ENCODE measurements around the gene ACOX1. TPM values are rescaled to one million over a fixed set of nuclear protein-coding genes. Genes with fewer than 3 reads are reported as not detected.

The ACOX1 gene
- polyA plus RNA-seq, 4 donors = 28.2 to 37.6 (median 36.2) TPM

DNA sequence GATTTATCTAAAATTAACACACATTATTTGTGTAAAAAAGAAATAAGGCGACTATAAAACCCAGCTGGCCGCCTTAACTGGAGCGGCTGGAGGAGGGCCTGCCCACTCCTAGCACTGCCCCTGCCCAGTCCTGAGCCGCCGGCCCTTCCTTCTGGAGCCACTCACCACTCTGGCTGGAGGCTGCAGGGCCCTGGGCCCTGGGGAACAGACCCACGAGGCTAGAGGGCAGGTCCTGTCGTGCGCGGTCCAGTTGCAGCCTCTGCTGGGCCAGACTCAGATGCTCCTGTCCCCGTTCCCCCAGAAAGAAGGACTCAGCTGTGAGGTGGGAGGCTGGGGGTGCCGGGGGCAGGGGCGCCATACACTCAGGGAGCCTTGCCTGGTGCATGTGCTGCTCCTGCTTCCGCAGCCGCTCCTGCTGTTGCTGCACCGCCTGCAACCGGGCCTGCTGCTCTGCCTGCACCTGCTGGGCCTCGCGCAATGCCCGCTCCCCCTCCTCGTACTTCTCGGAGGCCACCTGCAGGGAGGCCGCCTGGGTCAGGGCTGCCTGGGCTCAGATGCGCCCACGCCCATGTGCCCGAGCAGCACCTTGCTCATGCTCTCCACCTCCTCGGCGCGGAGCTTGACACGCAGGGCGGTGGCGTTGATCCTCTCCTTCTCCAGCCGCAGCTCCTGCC is 65.3 kb downstream of the ACOX1 start:
- DNase-seq (ENCODE audit: low read depth in 4 of 4, low spot score in 2 of 4) = no peak

DNA sequence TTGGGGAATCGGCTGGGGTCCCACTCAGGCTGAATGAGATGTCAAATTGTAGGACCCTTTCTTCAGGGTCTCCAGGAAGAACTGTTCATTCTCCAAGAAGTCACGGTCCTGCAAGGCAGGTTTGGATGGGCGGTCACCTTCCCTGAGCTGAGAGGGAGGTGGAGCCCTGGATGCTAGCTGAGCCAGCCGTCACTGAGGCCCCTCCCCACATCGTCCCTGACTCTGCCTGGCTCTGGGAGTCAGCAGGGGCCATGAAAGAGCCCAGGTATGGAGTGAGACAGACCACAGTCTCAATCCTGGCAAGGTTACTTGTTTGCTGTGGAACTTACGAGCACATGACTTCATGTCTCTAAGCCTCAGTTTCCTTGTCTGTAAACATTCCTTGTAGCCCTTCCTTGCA is 68.3 kb downstream of the ACOX1 start:
- DNase-seq (ENCODE audit: low read depth in 4 of 4, low spot score in 2 of 4) = no peak

DNA sequence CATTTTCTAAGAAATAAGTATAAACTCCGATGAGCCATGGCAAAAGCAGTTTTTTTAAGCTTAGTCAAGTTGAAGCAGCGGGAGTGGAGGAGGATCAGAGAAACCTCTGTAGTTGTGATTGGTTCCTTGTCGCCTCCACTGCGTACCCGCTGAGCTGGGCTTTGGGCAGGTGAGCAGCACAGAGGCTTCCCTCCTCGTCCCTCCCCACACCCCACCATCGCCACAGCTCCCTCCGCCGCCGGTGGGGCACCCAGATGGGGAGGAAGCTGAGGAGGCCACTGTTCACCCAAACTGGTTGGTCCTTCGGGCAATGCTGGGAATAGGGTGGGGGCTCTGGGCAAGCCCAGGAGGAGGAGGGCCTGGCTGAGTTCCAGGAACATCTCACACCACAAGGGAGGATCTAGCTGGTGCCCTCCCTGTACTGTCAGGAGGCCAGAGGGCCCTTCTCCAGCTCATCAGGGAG is 69.1 kb downstream of the ACOX1 start:
- DNase-seq (ENCODE audit: low read depth in 4 of 4, low spot score in 2 of 4) = no peak

DNA sequence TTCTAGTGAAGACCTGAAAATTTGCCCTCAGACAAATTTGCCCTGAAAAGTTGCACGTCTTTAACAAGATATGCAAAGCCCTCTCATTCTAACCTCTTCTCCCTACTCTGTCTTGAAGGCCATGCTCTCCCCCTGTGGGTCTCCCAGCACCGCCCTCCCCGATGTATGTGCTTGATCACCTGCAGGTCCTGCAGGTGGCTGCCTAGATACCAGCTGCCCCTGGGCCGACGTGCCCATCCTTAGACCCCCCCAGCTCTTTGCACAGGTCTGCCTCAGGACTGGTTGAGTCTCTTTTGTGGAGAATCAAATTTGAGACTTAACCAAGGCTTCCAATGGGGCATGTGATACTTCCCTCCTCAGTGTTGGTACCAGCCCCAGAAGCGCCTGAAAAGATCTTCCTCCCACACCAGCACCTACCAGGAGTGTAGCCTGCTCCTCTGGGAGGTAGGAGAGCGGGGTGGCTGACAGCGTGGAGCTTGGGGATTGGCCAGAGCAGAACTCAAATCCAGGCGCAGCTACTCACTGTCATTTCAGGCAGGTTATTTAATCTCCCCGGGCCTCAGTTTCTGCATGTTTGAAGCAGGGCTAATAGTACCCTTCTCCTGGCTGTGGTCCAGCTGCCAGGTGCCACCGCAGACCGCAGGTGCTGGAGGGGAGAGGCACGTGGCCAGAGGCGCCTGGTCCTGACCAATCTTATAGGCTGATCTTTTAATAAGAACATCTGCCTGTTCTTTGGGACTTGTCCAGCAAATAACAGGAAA is 69.7 kb downstream of the ACOX1 start:
- DNase-seq (ENCODE audit: low read depth in 4 of 4, low spot score in 2 of 4) = no peak

DNA sequence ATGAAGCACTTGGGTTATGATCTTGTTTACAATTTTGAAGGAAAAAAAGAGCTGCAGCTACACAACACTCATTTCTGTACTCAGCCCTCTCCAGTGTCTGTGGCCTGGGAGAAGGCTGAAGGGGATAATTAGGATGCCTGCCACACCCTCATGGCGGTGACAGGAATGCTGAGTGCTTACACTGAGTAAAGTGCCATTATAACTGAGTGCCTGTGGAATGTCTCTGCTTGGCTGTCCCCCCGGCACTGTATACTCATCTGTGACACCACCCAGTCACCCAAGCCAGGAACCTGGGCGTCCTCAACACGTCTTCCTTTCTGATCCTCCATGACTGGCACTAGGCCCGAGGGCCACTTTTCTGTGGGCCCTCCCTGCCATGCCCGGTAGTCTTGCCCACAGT is 70.8 kb downstream of the ACOX1 start:
- DNase-seq (ENCODE audit: low read depth in 4 of 4, low spot score in 2 of 4) = no peak

DNA sequence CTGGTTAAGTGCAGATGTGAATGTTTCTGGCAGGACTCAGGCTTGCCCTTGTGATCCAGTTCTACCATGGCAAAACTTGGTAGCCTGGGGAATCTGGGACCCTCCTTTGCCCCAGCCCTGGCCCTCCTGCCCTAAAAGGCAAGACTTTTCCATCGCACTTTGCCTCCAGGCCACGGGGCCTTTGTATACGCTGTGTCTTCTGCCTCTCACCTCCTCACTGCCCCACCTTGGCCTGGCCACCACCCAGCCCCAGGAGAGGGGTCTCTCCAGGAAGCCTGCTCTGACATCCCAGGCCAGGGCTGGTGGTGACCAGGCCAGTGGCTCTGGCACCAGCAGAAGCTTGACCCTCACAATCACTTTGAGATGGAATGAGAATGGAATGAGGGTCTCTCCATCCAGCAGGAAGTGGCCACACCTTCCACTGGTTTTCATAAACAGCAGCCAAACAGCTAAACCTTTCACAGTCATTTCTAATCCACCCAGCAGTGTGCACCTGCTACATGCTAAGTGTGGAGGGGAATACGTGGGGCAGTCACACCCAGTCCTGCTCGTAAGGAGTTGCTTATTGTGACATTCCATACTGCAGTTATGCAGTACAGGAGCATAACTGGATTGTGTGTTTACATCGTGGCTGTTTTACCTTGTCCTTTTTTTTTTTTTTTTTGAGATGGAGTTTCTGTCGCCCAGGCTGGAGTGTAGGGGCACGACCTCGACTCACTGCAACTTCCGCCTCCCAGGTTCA is 72.7 kb downstream of the ACOX1 start:
- no peak for DNase-seq (ENCODE audit: low read depth in 4 of 4, low spot score in 2 of 4)

DNA sequence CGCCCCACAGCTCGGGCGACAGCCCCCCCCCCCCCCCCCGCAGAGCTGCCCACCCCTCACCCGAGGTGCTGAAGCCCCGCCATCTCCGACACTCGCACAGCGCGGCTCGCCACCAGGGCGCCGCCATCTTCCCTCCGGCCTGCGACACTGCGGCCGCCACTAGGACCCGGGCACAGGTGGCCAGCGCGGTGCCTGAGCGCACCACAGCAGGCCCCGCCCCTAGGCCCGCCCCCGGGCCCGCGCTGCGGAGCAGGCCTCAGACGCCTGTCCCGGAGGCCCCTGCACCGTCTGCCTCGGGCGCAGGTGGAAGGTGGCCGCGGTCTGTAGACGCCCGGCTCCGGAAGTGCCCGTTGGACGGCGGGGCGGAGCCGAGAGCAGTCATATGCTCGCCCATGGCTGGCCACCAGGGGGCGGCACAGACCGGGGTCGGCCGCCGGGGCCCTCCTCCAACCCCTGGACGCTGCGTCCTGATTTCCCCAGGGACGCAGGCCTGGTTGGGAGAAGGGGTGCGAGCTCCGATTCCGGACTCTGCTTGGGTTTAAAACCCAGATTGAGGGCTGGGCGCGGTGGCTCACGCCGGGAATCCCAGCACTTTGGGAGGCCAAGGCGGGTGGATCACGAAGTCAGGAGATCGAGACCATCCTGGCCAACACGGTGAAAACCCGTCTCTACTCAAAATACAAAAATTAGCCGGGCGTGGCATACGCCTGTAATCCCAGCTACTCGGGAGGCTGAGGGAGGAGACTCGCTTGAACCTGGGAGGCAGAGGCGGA is 74.0 kb downstream of the ACOX1 start, which contains the start of gene MRPL38:
Gene MRPL38, minus strand, starts transcription at position 136 of the 773 bp plus-strand sequence. Its CDS starts 9 bp downstream, at position 127.
- peak; percentile 77 to 86 (median 84) for DNase-seq (ENCODE audit: low read depth in 4 of 4, low spot score in 2 of 4)

DNA sequence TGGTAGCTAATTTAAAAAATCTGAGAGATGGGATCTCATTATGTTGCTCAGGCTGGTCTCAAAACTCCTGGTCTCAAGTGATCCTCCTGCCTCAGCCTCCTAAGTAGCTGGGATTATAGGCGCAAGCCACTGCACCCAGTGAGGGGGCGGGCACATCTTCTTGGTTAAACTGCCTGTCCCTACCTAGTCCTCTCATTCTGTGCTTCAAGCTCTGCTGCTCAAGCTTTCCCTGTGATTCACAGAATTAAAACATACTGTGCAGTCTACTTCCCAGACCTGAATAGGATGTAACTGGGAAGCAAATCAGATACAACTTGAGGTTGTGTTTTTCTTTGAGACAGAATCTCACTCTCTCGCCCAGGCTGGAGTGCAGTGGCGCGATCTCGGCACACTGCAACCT is 76.6 kb downstream of the ACOX1 start:
- no peak for DNase-seq (ENCODE audit: low read depth in 4 of 4, low spot score in 2 of 4)

DNA sequence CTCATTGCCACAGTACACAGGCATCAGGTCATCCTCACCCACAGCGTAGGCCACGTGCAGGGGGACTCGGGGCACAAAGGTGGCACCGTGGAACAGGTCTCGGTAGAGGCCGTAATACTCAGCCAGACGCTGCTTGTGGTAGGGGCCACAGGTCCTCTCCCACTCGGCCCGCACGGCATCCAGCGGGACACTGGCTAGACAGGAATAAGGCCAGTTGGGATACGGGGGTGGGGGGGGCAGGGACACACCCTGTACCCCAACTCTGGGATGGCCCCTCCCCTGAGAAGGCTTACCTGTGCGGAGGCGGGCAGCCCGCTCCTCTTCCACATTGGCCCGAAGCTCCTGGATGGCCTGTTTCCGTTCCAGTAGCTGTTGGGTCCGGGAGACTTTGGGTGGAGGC is 77.2 kb downstream of the ACOX1 start:
- no peak for DNase-seq (ENCODE audit: low read depth in 4 of 4, low spot score in 2 of 4)

DNA sequence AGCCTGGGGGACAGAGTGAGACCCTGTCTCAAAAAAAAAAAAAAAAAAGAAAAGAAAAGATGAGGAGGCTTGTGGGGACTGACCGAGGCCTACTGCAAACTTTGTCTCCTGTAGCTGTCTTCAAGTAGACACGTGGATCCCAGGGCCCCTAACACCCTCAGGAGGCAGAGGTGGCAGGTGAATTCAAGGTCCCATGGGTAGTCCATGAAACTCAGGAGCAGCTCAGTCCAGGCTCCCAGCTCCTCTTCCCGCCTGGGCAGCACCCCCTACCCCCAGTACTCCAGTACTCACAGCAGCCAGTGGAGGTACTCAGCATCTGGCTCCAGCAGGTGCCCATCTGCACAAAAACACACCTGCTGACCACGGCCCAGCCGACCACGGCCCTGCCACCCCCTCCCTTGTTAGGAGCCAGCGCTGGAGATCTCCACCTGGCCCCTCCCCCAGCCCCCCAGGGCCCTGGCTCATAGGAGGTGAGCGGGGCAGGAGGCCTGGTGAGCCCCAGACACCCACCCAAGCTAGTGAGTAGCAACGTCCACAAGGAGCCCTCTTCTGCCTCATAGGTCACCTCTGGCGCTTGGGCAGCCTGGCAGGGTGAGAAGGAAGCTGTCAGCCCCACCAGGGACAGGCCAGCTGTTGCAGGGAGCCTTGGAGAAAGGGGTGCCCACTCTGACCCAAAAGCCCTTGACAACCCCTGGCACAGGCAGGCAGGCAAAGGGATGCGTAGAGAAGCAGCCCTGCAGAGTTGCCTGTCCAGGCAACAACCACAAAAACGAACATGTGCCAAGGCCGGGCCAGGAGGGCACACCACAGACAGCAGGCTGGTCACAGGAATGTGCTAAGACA is 78.1 kb downstream of the ACOX1 start:
- no peak for DNase-seq (ENCODE audit: low read depth in 4 of 4, low spot score in 2 of 4)

DNA sequence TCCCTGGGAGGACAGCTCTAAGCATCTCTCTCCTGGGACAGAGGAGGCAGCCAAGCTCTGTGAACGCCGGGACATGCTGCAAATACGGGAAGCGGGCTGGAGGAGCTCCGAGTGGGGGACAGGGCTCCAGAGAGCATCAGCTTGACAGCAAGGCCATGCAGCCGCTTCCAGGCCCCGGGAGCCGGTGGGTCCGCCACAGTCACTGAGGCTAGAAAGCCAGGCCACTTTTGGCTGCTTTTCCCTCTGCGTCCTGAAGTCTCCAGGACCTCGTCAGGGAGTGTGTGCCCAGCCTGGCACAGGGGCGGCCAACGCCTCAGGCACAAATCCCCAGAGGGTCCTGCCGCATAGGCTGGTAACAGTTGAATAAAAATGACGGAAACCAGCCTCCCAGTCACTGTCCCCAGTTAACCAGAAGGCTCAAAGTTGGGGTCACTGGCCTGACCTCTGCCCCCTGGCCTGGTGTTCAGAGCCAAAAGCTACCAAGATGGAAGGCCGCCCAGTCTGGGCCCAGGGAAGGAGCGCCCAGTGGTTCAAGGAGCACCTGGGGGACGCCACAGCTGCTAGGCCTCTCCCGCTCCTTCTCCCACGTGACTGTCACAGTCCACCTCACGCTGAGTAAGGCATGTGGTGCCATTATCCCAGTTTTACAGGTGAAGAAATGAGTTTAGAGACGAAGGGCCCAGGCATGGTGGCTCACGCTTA is 79.0 kb downstream of the ACOX1 start:
- no peak for DNase-seq (ENCODE audit: low read depth in 4 of 4, low spot score in 2 of 4)

DNA sequence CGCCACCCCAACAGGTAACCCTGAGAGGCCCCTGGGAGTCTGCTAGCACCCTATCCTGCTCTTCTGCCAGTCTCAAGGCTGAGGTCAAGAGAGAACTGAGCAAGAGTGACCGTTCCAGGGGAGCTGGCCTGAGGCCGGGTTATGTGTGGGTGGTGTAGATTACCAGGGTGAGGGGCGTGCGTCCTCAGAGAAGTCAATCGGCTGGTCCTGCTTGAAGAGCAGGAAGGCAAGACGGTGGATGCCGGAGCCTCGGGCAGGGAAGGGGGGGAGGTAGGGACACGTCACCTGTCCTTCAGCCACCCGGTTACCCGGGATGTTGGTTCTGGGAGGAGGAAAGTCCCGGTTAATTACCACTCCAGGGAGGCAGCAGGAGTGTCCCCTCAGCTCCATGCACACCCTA is 79.6 kb downstream of the ACOX1 start:
- DNase-seq (ENCODE audit: low read depth in 4 of 4, low spot score in 2 of 4) = no peak

DNA sequence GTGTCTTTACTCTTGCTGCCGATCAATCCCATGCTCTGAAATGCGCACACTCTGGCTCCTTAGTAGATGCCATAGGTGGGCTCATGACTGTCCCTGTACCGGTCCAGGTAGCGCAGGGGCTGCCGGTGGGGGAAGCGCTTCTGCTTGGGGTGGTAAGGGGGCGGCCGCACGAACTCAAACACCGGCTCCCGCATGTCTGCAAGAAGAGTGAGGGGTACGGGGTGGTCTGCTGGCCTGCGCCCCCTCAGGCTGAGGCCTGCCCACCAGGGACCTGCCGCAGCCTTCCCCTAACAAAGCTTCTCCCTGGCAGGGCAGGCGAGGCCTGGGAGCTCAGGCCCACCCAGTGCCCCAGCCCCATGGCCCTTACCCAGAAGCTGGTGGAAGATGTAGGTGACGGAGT is 80.2 kb downstream of the ACOX1 start:
- no peak for DNase-seq (ENCODE audit: low read depth in 4 of 4, low spot score in 2 of 4)

DNA sequence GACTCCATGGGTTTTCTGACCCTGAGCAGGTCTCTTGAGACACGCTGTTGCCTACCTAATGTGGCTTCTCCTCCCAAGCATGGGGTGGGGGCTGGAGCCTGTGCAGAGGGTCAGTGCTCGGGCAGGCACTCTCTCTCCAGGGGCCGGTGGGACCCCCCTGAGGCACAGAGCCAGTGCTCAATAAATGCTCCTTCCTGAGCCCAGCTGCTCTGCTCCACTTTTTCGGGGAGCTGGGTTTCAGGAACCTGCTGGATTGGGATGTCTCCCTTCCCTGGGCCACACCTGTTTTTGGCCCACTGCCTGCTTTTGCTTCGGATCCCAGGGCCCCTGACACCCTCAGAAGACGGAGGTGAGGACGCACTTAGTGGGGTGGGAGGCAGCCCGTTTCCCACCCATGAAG is 80.9 kb downstream of the ACOX1 start:
- DNase-seq (ENCODE audit: low read depth in 4 of 4, low spot score in 2 of 4) = no peak

DNA sequence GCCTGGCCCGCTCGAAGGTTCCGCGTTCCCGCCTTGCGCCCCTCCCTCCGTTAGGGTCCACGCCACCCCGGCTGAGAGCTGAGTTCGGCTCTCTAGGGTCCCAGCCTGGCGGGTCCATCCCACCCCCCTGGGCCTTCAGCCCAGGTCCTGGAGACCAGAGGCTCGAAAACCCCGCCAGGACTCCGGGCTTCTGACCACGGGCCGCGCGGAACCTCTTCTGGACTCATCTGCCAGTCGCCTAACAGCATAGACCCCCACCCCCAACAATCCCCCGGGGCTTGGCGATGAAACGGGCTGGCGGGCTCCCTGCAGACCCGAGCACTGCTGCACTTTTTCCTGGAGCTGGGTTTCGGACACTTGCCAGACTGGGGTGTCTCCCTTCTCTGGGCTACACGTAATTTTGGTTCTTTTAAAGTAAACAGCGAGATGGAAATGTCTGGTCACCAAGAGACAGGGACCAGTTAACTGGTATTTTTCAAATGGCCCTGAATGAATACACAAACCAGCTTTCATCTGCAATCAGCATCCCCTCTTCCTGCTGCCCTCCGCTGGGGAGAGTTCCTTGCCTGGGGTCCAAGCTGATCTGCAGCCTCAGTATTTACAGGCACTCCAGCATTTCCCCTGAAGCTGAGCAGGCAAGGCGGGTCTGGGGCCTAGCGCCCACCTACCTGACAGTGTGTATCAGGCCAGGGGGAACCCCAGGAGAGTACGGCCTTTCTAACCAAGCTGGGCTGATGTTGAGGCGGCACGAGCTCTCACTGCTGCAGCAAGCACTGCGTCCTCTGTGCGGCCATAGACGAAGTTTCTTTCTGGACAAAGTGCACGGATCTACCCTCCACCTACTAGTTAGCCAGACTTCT is 81.6 kb downstream of the ACOX1 start:
- no peak for DNase-seq (ENCODE audit: low read depth in 4 of 4, low spot score in 2 of 4)

DNA sequence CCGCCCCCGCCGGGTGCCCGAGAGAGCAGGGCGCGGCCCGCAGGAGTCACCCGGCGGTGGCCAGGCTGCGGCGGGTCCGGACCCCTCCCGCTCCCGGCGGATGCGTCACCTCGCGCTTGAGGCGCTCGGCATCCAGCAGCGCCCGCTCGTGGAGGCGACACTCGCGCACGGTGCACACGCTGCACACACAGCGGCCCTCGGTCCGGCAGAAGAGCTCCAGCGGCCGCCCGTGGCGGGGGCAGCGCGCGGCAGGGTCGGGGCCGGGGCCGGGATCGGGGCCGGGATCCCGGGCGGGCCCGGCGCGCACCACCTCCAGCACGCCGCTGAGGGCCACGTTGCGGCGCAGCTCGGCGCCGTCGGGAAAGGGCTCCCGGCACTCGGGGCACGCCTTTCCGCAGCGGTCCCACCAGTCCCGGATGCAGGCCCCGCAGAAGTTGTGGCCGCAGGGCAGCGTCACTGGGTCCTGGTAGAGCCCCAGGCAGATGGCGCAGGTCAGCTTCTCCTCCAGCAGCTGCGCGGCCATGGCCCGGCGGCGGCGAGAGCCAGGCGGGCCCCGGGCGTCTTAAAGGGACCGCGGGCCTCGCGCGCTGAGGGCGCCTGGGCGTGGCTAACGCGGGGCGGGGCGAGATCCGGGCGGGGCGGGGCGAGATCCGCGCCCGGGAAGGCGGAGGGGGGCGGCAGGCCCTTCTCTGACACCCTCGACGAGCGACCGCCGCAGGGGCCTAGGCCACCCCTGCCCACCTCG is 82.4 kb downstream of the ACOX1 start, which contains the start of gene TRIM65:
Gene TRIM65, minus strand, starts transcription at position 537 of the 745 bp plus-strand sequence. Its CDS starts 14 bp downstream, at position 523.
- DNase-seq (ENCODE audit: low read depth in 4 of 4, low spot score in 2 of 4) = peak in 1 of 4 donors; percentile 51

Data from left renal cortex interstitium (tissue), 4 donors.